ENCODE data around the gene GPATCH1. TPM values are rescaled to one million over a fixed set of nuclear protein-coding genes. Genes with fewer than 3 reads are reported as not detected.

Gene GPATCH1
- total RNA-seq, 1 experiment from 2014 or later, result 16.6 TPM

GRCh38 chr19:33102893-33103292 lies 21.9 kb downstream of the GPATCH1 start:
- no peak overlapping the region for H3K27ac ChIP-seq (ENCODE audit: low read depth, low read length, poor library complexity, severe bottlenecking)
- H3K9me3 ChIP-seq (ENCODE audit: low read depth, low read length, poor library complexity, severe bottlenecking), result no peaks in the 10 kb centered on the region
- H3K36me3 ChIP-seq (ENCODE audit: insufficient read depth, low read length, poor library complexity, severe bottlenecking), result peaks cover 31% of the 10 kb centered on the region
- CTCF ChIA-PET, result no interaction called here
- H3K4me1 ChIP-seq (ENCODE audit: insufficient read depth, low read length, poor library complexity, severe bottlenecking), result no peaks in the 10 kb centered on the region
- no peak for DNase-seq (ENCODE audit: low spot score)
- POLR2A ChIA-PET (ENCODE audit: low non-redundant PET), result no interaction called here
- H3K4me3 ChIP-seq (ENCODE audit: low read depth, low read length, poor library complexity, severe bottlenecking), result no peak overlapping the region
- intact Hi-C loops (cut with micrococcal nuclease; ENCODE audit: unreplicated experiment), result no loop called here
- no TSS peak for BruUV-seq (replicated peaks)
- no peak for TF ChIP-seq EZH2 (IDR thresholded peaks at IDR 0.05; ENCODE audit: borderline replicate concordance, low read depth, low read length, poor library complexity, severe bottlenecking)
- TF ChIP-seq, protein P1, sequence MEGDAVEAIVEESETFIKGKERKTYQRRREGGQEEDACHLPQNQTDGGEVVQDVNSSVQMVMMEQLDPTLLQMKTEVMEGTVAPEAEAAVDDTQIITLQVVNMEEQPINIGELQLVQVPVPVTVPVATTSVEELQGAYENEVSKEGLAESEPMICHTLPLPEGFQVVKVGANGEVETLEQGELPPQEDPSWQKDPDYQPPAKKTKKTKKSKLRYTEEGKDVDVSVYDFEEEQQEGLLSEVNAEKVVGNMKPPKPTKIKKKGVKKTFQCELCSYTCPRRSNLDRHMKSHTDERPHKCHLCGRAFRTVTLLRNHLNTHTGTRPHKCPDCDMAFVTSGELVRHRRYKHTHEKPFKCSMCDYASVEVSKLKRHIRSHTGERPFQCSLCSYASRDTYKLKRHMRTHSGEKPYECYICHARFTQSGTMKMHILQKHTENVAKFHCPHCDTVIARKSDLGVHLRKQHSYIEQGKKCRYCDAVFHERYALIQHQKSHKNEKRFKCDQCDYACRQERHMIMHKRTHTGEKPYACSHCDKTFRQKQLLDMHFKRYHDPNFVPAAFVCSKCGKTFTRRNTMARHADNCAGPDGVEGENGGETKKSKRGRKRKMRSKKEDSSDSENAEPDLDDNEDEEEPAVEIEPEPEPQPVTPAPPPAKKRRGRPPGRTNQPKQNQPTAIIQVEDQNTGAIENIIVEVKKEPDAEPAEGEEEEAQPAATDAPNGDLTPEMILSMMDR (conservative IDR thresholded peaks at IDR 0.05; ENCODE audit: low read depth, low read length), result no peak
- no peaks in the 10 kb centered on the region for H3K27me3 ChIP-seq (replicated peaks; ENCODE audit: insufficient read depth, low read depth, low read length, poor library complexity)

DNA sequence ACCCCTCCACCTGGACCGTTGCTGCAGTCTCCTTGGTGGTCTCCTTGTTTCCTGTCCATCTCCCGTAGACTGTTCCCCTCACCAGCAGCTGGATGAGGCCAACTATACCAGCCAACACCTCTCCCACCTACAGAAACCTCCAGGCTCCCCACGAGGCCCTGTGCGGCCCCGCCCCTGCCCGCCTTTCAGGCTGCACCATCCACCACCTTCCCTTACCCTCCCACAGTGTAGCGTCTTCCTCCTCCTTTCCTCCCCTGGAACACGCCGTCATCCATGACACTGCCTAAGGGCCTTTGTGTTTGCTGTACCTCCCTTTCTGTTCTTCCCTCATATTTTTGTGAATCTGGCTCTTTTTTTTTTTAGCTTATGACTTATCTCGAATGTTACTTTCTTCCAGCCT lies 27.2 kb downstream of the GPATCH1 start:
- TF ChIP-seq EZH2 (IDR thresholded peaks at IDR 0.05; ENCODE audit: borderline replicate concordance, low read depth, low read length, poor library complexity, severe bottlenecking), result no peak
- TF ChIP-seq, protein P1 (conservative IDR thresholded peaks at IDR 0.05; ENCODE audit: low read depth, low read length), result no peak
- no peaks in the 10 kb centered on the region for H3K4me1 ChIP-seq (ENCODE audit: insufficient read depth, low read length, poor library complexity, severe bottlenecking)
- ChIA-PET POLR2A (ENCODE audit: low non-redundant PET) (no interaction called here), CTCF (no interaction called here)
- no TSS peak for BruUV-seq (replicated peaks)
- no peak for DNase-seq (ENCODE audit: low spot score)
- no peaks in the 10 kb centered on the region for H3K27me3 ChIP-seq (replicated peaks; ENCODE audit: insufficient read depth, low read depth, low read length, poor library complexity)
- H3K27ac ChIP-seq (ENCODE audit: low read depth, low read length, poor library complexity, severe bottlenecking), result no peak overlapping the region
- no peaks in the 10 kb centered on the region for H3K9me3 ChIP-seq (ENCODE audit: low read depth, low read length, poor library complexity, severe bottlenecking)
- intact Hi-C loops (cut with micrococcal nuclease; ENCODE audit: unreplicated experiment), result no loop called here
- no peak overlapping the region for H3K4me3 ChIP-seq (ENCODE audit: low read depth, low read length, poor library complexity, severe bottlenecking)
- peaks cover 26% of the 10 kb centered on the region for H3K36me3 ChIP-seq (ENCODE audit: insufficient read depth, low read length, poor library complexity, severe bottlenecking)

GRCh38 chr19:33110137-33110910 lies 29.3 kb downstream of the GPATCH1 start:
- no peak for TF ChIP-seq EZH2 (IDR thresholded peaks at IDR 0.05; ENCODE audit: borderline replicate concordance, low read depth, low read length, poor library complexity, severe bottlenecking)
- TF ChIP-seq, protein P1 (conservative IDR thresholded peaks at IDR 0.05; ENCODE audit: low read depth, low read length), result no peak
- Histone ChIP-seq H3K36me3 (ENCODE audit: insufficient read depth, low read length, poor library complexity, severe bottlenecking) (peaks cover 38% of the 10 kb centered on the region), H3K27me3 (replicated peaks; ENCODE audit: insufficient read depth, low read depth, low read length, poor library complexity) (no peaks in the 10 kb centered on the region), H3K9me3 (ENCODE audit: low read depth, low read length, poor library complexity, severe bottlenecking) (no peaks in the 10 kb centered on the region), H3K4me3 (ENCODE audit: low read depth, low read length, poor library complexity, severe bottlenecking) (no peak overlapping the region), H3K4me1 (ENCODE audit: insufficient read depth, low read length, poor library complexity, severe bottlenecking) (no peaks in the 10 kb centered on the region), H3K27ac (ENCODE audit: low read depth, low read length, poor library complexity, severe bottlenecking) (no peak overlapping the region)
- no peak for DNase-seq (ENCODE audit: low spot score)
- ChIA-PET CTCF (no interaction called here), POLR2A (ENCODE audit: low non-redundant PET) (no interaction called here)
- no TSS peak for BruUV-seq (replicated peaks)
- intact Hi-C loops (cut with micrococcal nuclease; ENCODE audit: unreplicated experiment), result no loop called here
